PC-3 (cell line): ENCODE results near the gene TIMMDC1. TPM values are rescaled to one million over a fixed set of nuclear protein-coding genes. Genes with fewer than 3 reads are reported as not detected.

Experiments
- ATAC-seq: fragments of 200-7000 bp; cut with Tn5 transposase; 2 replicates; pipeline ENCODE4 v1.9.1; 2020; ENCODE audit warnings: mild to moderate bottlenecking, moderate library complexity
- BruUV-seq: library from RNA; stranded (reverse); fragments of 400-500 nt; replicated peaks from 2 replicates; lab custom pipeline; 2021; lab: Mats Ljungman, UMichigan
- CTCF ChIA-PET: fragments of 300-600 bp; sonication (Branson Sonifier 250); formaldehyde crosslinking; loops from one replicate; lab custom pipeline; 2022; ENCODE audit warnings: antibody characterized with exemption; lab: Charles Lee
- POLR2A ChIA-PET: fragments of 300-600 bp; sonication (Branson Sonifier 250); formaldehyde crosslinking; loops from one replicate; lab custom pipeline; 2022; ENCODE audit warnings: antibody characterized with exemption; ENCODE audit not compliant: unreplicated experiment; lab: Charles Lee
- DNase-seq: peaks from one replicate; pipeline ENCODE4 v3.0.0-alpha.2; 2015
- H2AFZ ChIP-seq: fragments of 300-600 bp; sonication (generic); 2 replicates; pipeline ENCODE4 v1.6.0; 2016; ENCODE audit warnings: antibody characterized with exemption, low read length
- H3F3A ChIP-seq: fragments of 300-600 bp; sonication (generic); one replicate; pipeline ENCODE4 v1.6.0; 2017; ENCODE audit warnings: antibody characterized with exemption, low read length, control low read depth, mild to moderate bottlenecking; ENCODE audit not compliant: unreplicated experiment
- H3K27ac ChIP-seq: fragments of 300-600 bp; sonication (generic); 2 replicates; pipeline ENCODE4 v1.5.1; 2016; ENCODE audit warnings: mild to moderate bottlenecking, low read length
- H3K27me3 ChIP-seq: fragments of 300-600 bp; sonication (generic); 2 replicates; pipeline ENCODE4 v1.6.1; 2016; ENCODE audit warnings: low read length, mixed read lengths
- H3K36me3 ChIP-seq: fragments of 300-600 bp; sonication (generic); 2 replicates; pipeline ENCODE4 v1.6.1; 2016; ENCODE audit warnings: low read depth, mixed run types, low read length, mixed read lengths
- H3K4me1 ChIP-seq: fragments of 300-600 bp; sonication (generic); 2 replicates; pipeline ENCODE4 v1.5.1; 2016; ENCODE audit warnings: low read length; ENCODE audit not compliant: insufficient read depth
- H3K4me2 ChIP-seq: fragments of 300-600 bp; sonication (generic); 2 replicates; pipeline ENCODE4 v1.6.0; 2016; ENCODE audit warnings: low read length
- H3K4me3 ChIP-seq: fragments of 300-600 bp; sonication (generic); 2 replicates; pipeline ENCODE4 v1.5.1; 2016; ENCODE audit warnings: mild to moderate bottlenecking, low read length, mixed read lengths
- H3K79me2 ChIP-seq: fragments of 300-600 bp; sonication (generic); 2 replicates; pipeline ENCODE4 v1.6.1; 2017; ENCODE audit warnings: low read length, mixed read lengths
- H3K9ac ChIP-seq: fragments of 300-600 bp; sonication (generic); 2 replicates; pipeline ENCODE4 v1.6.0; 2016; ENCODE audit warnings: mild to moderate bottlenecking, low read length
- H3K9me2 ChIP-seq: fragments of 300-600 bp; sonication (generic); replicated peaks from 2 replicates; pipeline ENCODE4 v1.6.1; 2016; ENCODE audit warnings: mixed run types, low read length, mixed read lengths
- H3K9me3 ChIP-seq: fragments of 300-600 bp; sonication (generic); 2 replicates; pipeline ENCODE4 v1.6.1; 2016; ENCODE audit warnings: low read length, mixed read lengths
- H4K20me1 ChIP-seq: fragments of 300-600 bp; sonication (generic); 2 replicates; pipeline ENCODE4 v1.6.1; 2016; ENCODE audit warnings: low read length, mixed read lengths
- CTCF ChIP-seq: fragments of 300-600 bp; sonication (generic); conservative IDR thresholded peaks from 2 replicates; pipeline ENCODE4 v1.5.1; 2017; ENCODE audit warnings: antibody characterized with exemption, low read depth, mild to moderate bottlenecking, low read length
- EZH2 ChIP-seq: fragments of 300-600 bp; sonication (generic); IDR thresholded peaks from one replicate; pipeline ENCODE4 v1.6.1; 2017; ENCODE audit warnings: antibody characterized with exemption, mild to moderate bottlenecking, low read length; ENCODE audit not compliant: unreplicated experiment
- EZH2phosphoT487 ChIP-seq: fragments of 300-600 bp; sonication (generic); IDR thresholded peaks from 2 replicates; pipeline ENCODE4 v1.6.1; 2018; ENCODE audit warnings: mild to moderate bottlenecking, antibody characterized with exemption, low read length, borderline replicate concordance
- intact Hi-C: fragments of 100-400 bp; cut with micrococcal nuclease; formaldehyde crosslinking; loops from 2 replicates; pipeline ENCODE4 v1.9.0; 2023
- total RNA-seq: library from RNA; depleted of rRNA; stranded (reverse); fragments of >200 nt; gene quantifications from 2 replicates; pipeline ENCODE4 v1.2.3, GENCODE V29; 2014

The TIMMDC1 gene
- total RNA-seq, 1 experiment from 2014 or later = 142 TPM

- intact Hi-C loops = no loop called here
- CTCF ChIA-PET = no interaction called here
Observed at GRCh38 chr3:119547227-119547626, 48.9 kb downstream of the TIMMDC1 start.

GRCh38 chr3:119548341-119548740, 50.0 kb downstream of the TIMMDC1 start:
- intact Hi-C loops = no loop called here
- no peak overlapping the region for H3K27ac ChIP-seq
- no peaks in the 10 kb centered on the region for H3F3A ChIP-seq
- H3K9ac ChIP-seq = no peak overlapping the region
- no peaks in the 10 kb centered on the region for H3K9me2 ChIP-seq
- no peak for ATAC-seq
- no peaks in the 10 kb centered on the region for H4K20me1 ChIP-seq
- H3K4me2 ChIP-seq = no peak overlapping the region
- ChIA-PET POLR2A (no interaction called here), CTCF (no interaction called here)
- H2AFZ ChIP-seq = no peak overlapping the region
- TF ChIP-seq EZH2phosphoT487 (no peak), EZH2 (no peak), CTCF (no peak)
- H3K4me1 ChIP-seq = no peaks in the 10 kb centered on the region
- H3K36me3 ChIP-seq = no peaks in the 10 kb centered on the region
- no peak for DNase-seq
- no TSS peak for BruUV-seq
- no peaks in the 10 kb centered on the region for H3K79me2 ChIP-seq
- no peak overlapping the region for H3K4me3 ChIP-seq
- H3K27me3 ChIP-seq = no peaks in the 10 kb centered on the region
- H3K9me3 ChIP-seq = no peaks in the 10 kb centered on the region

More at GRCh38 chr3:119547227-119547626, 48.9 kb downstream of the TIMMDC1 start:
- Histone ChIP-seq H3K9ac (no peak overlapping the region), H3K9me3 (no peaks in the 10 kb centered on the region), H3K36me3 (no peaks in the 10 kb centered on the region), H4K20me1 (no peaks in the 10 kb centered on the region), H3K4me3 (no peak overlapping the region), H3K9me2 (no peaks in the 10 kb centered on the region), H3K4me1 (no peaks in the 10 kb centered on the region), H3K4me2 (no peak overlapping the region), H3F3A (no peaks in the 10 kb centered on the region), H3K27ac (no peak overlapping the region), H3K27me3 (no peaks in the 10 kb centered on the region), H3K79me2 (no peaks in the 10 kb centered on the region), H2AFZ (no peak overlapping the region)
- TF ChIP-seq EZH2 (no peak), CTCF (no peak), EZH2phosphoT487 (no peak)
- POLR2A ChIA-PET = no interaction called here
- no TSS peak for BruUV-seq
- DNase-seq (no peak), ATAC-seq (no peak)

- H3K4me2 ChIP-seq = no peak overlapping the region
- no peaks in the 10 kb centered on the region for H4K20me1 ChIP-seq
- H3K27me3 ChIP-seq = no peaks in the 10 kb centered on the region
- TF ChIP-seq EZH2 = no peak
- no peak for TF ChIP-seq EZH2phosphoT487
- no peak for TF ChIP-seq CTCF
- no peaks in the 10 kb centered on the region for H3K36me3 ChIP-seq
- no TSS peak for BruUV-seq
- CTCF ChIA-PET = no interaction called here
- H3F3A ChIP-seq = no peaks in the 10 kb centered on the region
- H3K4me3 ChIP-seq = no peak overlapping the region
- H3K79me2 ChIP-seq = no peaks in the 10 kb centered on the region
- DNase-seq (no peak), ATAC-seq (no peak)
- H3K9me3 ChIP-seq = no peaks in the 10 kb centered on the region
- no peak overlapping the region for H2AFZ ChIP-seq
- H3K9ac ChIP-seq = no peak overlapping the region
- H3K9me2 ChIP-seq = no peaks in the 10 kb centered on the region
- no peak overlapping the region for H3K27ac ChIP-seq
- intact Hi-C loops = no loop called here
- POLR2A ChIA-PET = no interaction called here
- no peaks in the 10 kb centered on the region for H3K4me1 ChIP-seq
Observed at GRCh38 chr3:119550192-119550910, 52.0 kb downstream of the TIMMDC1 start.
